ENCODE measurements around the gene ZDHHC9. TPM values are rescaled to one million over a fixed set of nuclear protein-coding genes. Genes with fewer than 3 reads are reported as not detected.

ZDHHC9 gene
- total RNA-seq, 4 donors from 2014 or later: 7.9 to 25.3 (median 14.7) TPM

- Histone ChIP-seq H3K4me3 (no peak overlapping the region), H3K27ac (no peak overlapping the region), H3K9me3 (no peaks in the 10 kb centered on the region), H3K27me3 (no peaks in the 10 kb centered on the region), H3K4me1 (no peaks in the 10 kb centered on the region), H3K36me3 (no peaks in the 10 kb centered on the region)
- ATAC-seq (no peak), DNase-seq (no peak)
- TF ChIP-seq CTCF (IDR thresholded peaks at IDR 0.05 in 4 of 5, conservative IDR thresholded peaks at IDR 0.05 in 1 of 5): no peak
- no peak for TF ChIP-seq POLR2A (IDR thresholded peaks at IDR 0.05)
- in situ Hi-C loops (cut with MboI; ENCODE audit: low sequenced_read_pairs in 4 of 4): no loop called here
- intact Hi-C loops (cut with DNase I; ENCODE audit: low total_unique reads): no loop called here
These were observed 46.3 kb downstream of the ZDHHC9 start for GRCh38 chrX:129797251-129797906.

DNA sequence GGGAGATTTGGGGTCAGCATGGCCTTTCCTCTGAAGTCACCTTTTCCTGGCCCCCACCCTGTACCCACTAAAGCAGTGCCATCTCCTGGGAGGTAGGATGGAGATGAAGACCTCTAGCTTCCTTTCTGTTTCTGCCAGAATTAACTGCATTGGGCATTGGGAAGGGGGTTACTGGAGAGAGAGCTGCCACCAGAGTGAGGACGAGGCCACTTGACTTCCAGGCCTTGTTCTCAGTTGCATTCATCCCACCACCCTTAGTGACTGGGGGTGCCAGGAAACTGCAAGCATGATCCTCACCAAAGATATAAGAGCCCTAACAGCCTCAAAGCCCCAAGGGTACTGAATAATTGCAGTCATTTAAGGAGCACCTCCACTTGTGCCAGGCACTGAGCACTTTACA is 48.1 kb downstream of the ZDHHC9 start:
- no peak for DNase-seq
- no peak overlapping the region for H3K27ac ChIP-seq
- TF ChIP-seq POLR2A (IDR thresholded peaks at IDR 0.05) (no peak), CTCF (IDR thresholded peaks at IDR 0.05 in 4 of 5, conservative IDR thresholded peaks at IDR 0.05 in 1 of 5) (no peak)
- no peaks in the 10 kb centered on the region for H3K27me3 ChIP-seq
- intact Hi-C loops (cut with DNase I; ENCODE audit: low total_unique reads): no loop called here
- ATAC-seq: no peak
- no peaks in the 10 kb centered on the region for H3K36me3 ChIP-seq
- no peaks in the 10 kb centered on the region for H3K4me1 ChIP-seq
- no peaks in the 10 kb centered on the region for H3K9me3 ChIP-seq
- in situ Hi-C loops (cut with MboI; ENCODE audit: low sequenced_read_pairs in 4 of 4): no loop called here
- H3K4me3 ChIP-seq: no peak overlapping the region

DNA sequence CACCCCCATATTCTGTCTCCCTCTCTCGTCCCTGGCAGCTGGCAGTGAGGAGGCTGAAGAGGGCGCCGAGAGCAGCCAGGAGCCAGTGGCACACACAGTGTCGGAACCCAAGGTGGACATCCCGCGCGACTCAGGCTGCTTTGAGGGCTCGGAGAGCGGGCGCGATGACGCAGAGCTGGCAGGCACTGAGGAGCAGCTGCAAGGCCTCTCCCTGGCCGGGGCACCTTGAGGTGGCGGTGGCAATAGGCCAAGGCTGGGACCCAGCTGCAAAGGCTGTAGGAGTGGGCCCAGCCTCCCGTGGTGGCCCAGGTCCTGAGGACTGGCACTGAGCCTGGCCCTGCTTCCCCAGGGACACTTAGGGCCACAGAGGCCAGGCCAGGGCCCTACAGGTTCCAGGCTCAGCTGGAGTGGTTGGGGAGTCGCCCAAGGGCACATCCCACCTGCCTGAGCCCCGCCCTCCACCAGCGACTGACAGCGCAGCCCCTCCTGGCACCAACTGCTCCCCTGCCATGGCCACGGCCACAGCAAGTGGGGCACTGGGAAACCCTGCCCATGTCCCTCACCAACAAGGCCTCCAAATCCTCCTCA is 50.0 kb downstream of the ZDHHC9 start:
- no peaks in the 10 kb centered on the region for H3K9me3 ChIP-seq
- DNase-seq (no peak), ATAC-seq (no peak)
- H3K4me1 ChIP-seq: no peaks in the 10 kb centered on the region
- no peak for TF ChIP-seq POLR2A (IDR thresholded peaks at IDR 0.05)
- no peak for TF ChIP-seq CTCF (IDR thresholded peaks at IDR 0.05 in 4 of 5, conservative IDR thresholded peaks at IDR 0.05 in 1 of 5)
- in situ Hi-C loops (cut with MboI; ENCODE audit: low sequenced_read_pairs in 4 of 4): no loop called here
- no peaks in the 10 kb centered on the region for H3K27me3 ChIP-seq
- H3K4me3 ChIP-seq: no peak overlapping the region
- no peak overlapping the region for H3K27ac ChIP-seq
- intact Hi-C loops (cut with DNase I; ENCODE audit: low total_unique reads): no loop called here
- H3K36me3 ChIP-seq: no peaks in the 10 kb centered on the region

- Histone ChIP-seq H3K27me3 (no peaks in the 10 kb centered on the region), H3K36me3 (no peaks in the 10 kb centered on the region), H3K9me3 (no peaks in the 10 kb centered on the region), H3K27ac (no peak overlapping the region), H3K4me3 (no peak overlapping the region), H3K4me1 (no peaks in the 10 kb centered on the region)
- DNase-seq: no peak
- TF ChIP-seq CTCF (IDR thresholded peaks at IDR 0.05 in 4 of 5, conservative IDR thresholded peaks at IDR 0.05 in 1 of 5) (no peak), POLR2A (IDR thresholded peaks at IDR 0.05) (no peak)
- no peak for ATAC-seq
- in situ Hi-C loops (cut with MboI; ENCODE audit: low sequenced_read_pairs in 4 of 4): no loop called here
- intact Hi-C loops (cut with DNase I; ENCODE audit: low total_unique reads): no loop called here
These were observed 50.9 kb downstream of the ZDHHC9 start for GRCh38 chrX:129792586-129793291.
